Non-pigmented ciliary epithelial cell (primary cell): ENCODE results near the gene SLC17A1.
"Not testable (repeated sequence)": the region's sequence is repeated elsewhere in the genome, so short reads cannot be mapped to it uniquely, and the experiment has no call there.

ENCODE experiments used
- DNase-seq: peaks from one replicate; pipeline ENCODE4 v3.0.0-alpha.2; 2010; ENCODE audit warnings: low read depth

The SLC17A1 gene

GRCh38 chr6:25756382-25757363, 75.2 kb downstream of the SLC17A1 start:
- DNase-seq: no peak

DNA sequence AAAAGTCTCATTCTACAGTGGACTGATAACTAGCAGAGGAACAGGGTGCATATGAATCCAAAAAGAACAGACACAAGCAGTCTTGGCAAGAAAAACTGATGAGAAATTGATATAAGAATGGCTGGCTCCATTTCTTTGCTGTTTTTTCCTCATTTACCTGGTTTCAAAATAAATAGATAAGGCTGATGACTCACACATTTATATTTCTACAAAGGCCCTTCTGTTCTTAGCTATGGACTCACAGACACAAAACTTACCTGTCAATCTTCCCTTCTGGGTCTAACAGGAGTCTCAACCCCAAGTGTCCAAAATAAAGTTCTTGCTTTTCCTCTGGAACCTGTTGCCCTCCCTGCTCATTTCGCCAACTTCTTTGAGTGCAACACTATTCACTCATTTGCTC, 76.4 kb downstream of the SLC17A1 start:
- no peak for DNase-seq

GRCh38 chr6:25754535-25754934, 77.3 kb downstream of the SLC17A1 start, which contains the start of gene SLC17A4:
Gene SLC17A4 (plus strand): TSS chr6:25754742. CDS start chr6:25761963, 7,221 bp downstream.
- DNase-seq: no peak

DNA sequence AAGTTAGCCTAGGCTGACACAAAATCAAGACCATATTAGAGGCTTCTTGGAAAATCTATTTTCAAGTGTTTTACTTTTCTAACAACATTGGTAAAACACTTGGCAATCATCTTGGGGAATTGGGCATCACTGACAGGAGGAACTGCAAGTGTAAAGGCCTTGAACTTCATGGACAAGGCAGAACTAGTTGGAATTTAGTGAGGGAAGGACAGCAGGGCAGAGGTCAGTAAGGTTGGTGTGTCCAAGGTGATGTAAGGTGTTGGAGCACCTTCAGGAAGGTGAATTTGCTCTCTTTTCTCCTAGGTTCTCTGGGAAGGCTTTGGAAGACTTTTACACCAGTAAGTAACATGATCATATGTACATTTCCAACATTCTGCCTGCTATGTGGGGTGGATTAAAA, 78.8 kb downstream of the SLC17A1 start:
- DNase-seq: no peak

DNA sequence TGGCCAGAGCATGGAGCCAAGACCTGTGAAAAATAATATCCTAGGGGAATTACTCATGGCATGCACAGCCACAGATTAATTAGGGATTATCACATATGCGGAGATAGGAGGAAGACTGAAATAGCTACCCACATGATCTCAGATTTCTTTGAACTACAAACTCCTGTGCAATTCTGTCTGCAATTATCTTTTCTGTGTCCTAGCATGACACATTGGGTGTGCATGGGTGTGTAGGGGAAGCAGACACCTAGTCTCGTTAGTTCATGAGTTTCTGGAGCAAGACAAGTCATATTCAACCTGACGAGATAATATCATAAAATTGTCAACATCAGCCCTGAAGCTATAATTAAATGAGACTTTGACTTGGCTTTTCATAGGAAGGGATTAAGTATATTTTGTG, 80.9 kb downstream of the SLC17A1 start:
- DNase-seq: no peak

- no peak for DNase-seq
Measured at GRCh38 chr6:25749837-25750236, 82.0 kb downstream of the SLC17A1 start.

DNA sequence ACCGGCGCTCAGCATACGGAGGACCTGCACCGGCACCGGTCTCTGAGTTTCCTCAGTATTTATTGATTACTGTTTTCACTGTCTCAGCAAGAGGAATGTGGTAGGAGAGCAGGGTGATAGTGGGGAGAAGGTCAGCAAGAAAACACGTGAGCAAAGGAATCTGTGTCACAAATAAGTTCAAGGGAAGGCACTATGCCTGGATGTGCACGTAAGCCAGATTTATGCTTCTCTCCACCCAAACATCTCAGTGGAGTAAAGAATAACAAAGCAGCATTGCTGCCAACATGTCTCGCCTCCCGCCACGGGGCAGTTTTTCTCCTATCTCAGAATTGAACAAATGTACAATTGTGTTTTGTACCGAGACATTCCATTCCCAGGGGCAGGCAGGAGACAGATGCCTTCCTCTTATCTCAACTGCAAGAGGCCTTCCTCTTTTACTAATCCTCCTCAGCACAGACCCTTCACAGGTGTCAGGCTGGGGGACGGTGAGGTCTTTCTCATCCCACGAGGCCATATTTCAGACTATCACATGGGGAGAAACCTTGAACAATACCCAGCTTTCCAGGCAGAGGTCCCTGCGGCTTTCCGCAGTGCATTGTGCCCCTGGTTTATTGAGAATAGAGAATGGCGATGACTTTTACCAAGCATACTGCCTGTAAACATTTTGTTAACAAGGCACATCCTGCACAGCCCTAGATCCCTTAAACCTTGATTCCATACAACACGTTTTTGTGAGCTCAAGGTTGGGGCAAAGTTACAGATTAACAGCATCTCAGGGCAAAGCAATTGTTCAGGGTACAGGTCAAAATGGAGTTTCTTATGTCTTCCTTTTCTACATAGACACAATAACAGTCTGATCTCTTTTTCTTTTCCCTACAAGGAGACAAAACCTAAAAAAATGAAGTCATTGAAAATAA, 83.0 kb downstream of the SLC17A1 start:
- DNase-seq: not testable (repeated sequence)

DNA sequence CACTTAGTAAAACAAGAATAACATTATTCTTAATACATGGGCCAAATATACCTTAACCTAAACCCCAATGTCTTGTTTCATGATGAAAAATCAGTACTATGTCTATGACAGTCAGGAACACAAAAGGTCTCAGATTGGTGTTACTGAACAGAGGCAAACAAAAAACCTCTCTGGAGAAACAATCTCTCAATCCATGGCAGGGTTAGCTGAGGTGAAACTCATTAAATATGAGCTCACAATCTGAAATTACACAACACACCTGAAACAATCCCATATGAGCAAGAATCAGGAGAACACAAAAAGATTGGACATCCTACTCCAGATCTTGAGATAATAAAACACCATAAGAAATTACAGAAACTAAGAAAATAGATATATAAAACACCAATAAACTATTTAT, 83.8 kb downstream of the SLC17A1 start:
- no peak for DNase-seq

DNA sequence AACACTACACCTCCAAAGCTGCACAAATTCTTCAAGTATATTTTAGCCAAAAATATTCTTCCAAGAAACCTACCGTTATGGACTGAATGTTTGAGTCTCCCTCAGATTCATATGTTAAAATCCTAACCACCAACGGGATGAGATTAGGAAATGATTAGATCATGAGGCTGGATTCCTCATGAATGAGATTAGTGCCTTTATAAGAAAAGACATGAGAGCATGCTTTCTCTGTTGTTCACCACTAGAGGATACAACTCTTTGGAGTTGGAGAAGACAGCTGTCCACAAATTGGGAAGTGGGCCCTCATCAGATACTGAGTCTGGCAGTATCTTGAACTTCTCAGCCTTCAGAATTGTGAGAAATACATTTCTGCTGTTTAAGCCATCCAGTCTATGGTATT, 84.4 kb downstream of the SLC17A1 start:
- no peak for DNase-seq

DNA sequence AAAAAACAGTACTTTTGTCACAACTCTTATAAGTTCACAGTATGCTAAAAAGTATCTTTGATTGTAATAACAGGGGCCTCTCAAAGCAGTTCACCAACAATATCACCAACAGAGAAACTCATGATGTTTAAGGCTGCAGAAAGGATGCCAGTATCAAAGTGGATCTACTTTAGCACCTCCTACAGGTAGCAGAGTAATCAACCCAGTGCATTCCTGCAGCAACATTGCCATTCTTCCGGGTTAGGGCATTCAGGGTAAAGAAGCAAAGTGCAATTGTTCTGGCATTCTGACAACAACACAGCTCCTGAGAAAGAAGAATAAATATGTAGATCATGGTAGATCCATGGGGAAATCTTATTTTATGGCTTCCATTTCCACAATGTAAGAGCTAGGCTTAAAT, 84.9 kb downstream of the SLC17A1 start:
- no peak for DNase-seq

DNA sequence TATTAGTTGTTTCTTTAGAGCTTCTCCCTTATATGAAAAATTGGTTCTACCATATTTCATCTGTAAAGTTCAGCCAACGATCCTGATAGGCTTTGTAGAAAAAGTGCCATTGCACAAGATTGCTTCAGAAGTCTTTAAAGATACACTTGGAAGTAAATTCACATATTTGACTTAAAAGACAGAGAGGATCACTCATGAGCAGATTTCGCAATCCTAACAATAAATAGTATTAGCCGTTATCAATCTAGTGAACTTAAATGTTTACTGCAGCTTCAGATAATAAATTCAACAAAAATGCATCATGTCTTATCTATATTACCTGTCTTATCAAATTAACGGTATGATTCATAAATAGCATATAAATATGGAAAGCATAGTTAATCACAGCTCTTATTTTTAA, 86.0 kb downstream of the SLC17A1 start:
- DNase-seq: no peak

DNA sequence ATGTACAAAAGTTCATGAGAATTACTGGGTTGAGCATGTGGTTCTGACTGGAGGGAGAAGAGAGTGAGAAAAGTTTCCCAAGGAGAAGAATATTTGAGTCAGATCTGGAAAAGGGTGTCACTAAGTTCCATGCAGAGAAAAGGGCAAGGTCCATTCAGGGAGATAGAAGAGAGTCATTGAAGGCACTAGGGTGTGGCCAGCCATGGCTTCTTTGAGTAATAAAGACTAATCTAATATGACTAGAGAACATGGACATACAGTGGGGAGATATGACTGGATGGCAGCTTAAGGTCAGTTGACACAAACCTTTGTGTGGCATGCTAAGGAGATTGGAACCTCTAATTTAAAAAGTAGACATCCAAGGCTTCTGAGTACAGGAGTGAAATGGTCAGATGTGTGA, 88.0 kb downstream of the SLC17A1 start:
- DNase-seq: no peak

DNA sequence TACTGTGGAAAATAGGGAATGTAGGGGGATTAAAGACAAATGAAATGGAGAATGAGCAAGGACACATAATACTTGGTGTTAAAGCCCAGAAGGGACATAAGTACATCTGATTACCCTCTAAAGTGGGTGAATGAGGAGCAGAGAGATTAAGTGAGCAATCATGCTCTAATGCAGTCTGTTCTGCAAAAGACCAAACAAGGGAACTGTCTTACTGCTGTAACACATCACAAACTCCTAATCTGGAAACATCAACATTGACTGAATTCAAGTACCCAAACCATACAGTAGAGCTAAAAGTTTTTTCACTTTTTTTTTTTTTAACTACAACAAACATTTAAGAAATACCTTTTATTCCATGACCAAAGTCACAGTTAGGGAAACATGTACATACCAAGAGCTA, 96.6 kb downstream of the SLC17A1 start:
- no peak for DNase-seq
